ENCODE data around the gene DHX40.
"Not testable (repeated sequence)": the region's sequence is repeated elsewhere in the genome, so short reads cannot be mapped to it uniquely, and the experiment has no call there.

The DHX40 gene

DNA sequence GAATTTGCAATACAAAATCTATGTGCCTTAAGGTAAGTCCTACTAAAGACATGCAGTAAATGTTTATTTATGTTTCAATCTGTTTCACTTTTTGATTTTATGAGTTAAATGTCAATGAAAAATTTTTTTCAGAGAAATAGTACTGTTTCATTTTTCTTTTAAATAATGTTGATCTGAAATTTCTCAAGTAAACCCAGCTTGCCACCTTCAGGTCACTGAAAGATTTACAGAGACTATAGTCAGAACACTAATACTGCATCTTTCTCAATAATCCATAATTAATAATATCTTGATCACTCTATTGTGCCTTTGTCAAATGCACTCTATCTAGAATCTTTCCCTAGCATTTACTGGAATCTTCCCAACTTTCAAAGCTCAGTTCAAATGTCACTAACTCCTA is 6.5 kb upstream of the DHX40 start:
- Histone ChIP-seq H3K36me3 (ENCODE audit: low read length) (no peaks in the 10 kb centered on the region), H3K4me2 (ENCODE audit: low read depth, low read length, poor library complexity, severe bottlenecking) (no peak overlapping the region), H4K20me1 (ENCODE audit: low read depth, low read length) (no peaks in the 10 kb centered on the region), H3K4me3 (ENCODE audit: insufficient read depth, low read length, poor library complexity, severe bottlenecking) (no peak overlapping the region), H3K9me3 (ENCODE audit: insufficient read depth, low read length) (no peaks in the 10 kb centered on the region), H2AFZ (ENCODE audit: low read depth, low read length, severe bottlenecking) (no peak overlapping the region), H3K79me2 (ENCODE audit: insufficient read depth, low read length) (no peaks in the 10 kb centered on the region), H3K9me2 (replicated peaks; ENCODE audit: insufficient read depth, low read length) (no peaks in the 10 kb centered on the region), H3F3A (ENCODE audit: insufficient read depth) (no peaks in the 10 kb centered on the region), H3K9ac (ENCODE audit: low read length) (no peak overlapping the region), H3K27ac (ENCODE audit: low read depth, low read length) (no peak overlapping the region), H3K27me3 (ENCODE audit: low read length) (no peaks in the 10 kb centered on the region)
- no peak for TF ChIP-seq EZH2phosphoT487 (conservative IDR thresholded peaks at IDR 0.05; ENCODE audit: low read length)
- TF ChIP-seq, protein P1, sequence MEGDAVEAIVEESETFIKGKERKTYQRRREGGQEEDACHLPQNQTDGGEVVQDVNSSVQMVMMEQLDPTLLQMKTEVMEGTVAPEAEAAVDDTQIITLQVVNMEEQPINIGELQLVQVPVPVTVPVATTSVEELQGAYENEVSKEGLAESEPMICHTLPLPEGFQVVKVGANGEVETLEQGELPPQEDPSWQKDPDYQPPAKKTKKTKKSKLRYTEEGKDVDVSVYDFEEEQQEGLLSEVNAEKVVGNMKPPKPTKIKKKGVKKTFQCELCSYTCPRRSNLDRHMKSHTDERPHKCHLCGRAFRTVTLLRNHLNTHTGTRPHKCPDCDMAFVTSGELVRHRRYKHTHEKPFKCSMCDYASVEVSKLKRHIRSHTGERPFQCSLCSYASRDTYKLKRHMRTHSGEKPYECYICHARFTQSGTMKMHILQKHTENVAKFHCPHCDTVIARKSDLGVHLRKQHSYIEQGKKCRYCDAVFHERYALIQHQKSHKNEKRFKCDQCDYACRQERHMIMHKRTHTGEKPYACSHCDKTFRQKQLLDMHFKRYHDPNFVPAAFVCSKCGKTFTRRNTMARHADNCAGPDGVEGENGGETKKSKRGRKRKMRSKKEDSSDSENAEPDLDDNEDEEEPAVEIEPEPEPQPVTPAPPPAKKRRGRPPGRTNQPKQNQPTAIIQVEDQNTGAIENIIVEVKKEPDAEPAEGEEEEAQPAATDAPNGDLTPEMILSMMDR (IDR thresholded peaks at IDR 0.05; ENCODE audit: insufficient read depth, low read length, poor library complexity, severe bottlenecking) = no peak

DNA sequence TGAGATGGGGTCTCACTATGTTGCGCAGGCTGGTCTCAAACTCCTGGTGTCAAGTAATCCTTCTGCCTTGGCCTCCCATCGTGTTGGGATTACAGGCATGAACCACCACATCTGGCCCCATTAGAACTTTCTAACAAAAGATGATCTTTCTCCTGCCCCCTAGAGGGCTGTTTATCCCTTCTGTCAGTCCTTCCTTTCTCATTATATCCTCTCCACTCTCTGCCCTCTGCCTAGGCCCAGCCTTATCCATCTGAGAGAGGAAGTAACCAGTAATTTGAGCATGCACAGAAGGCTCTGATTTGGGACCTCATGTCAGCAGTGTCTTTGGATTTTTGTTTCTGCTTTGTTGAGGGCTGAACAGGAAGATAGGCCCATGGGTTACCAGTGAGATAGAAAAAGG is 4.4 kb upstream of the DHX40 start:
- Histone ChIP-seq H3K9me2 (replicated peaks; ENCODE audit: insufficient read depth, low read length) (no peaks in the 10 kb centered on the region), H3K9ac (ENCODE audit: low read length) (no peak overlapping the region), H3K79me2 (ENCODE audit: insufficient read depth, low read length) (peaks cover 5% of the 10 kb centered on the region; the same call in 1 of the 2 replicates), H3K27ac (ENCODE audit: low read depth, low read length) (no peak overlapping the region), H2AFZ (ENCODE audit: low read depth, low read length, severe bottlenecking) (no peak overlapping the region), H3K4me3 (ENCODE audit: insufficient read depth, low read length, poor library complexity, severe bottlenecking) (no peak overlapping the region), H3K27me3 (ENCODE audit: low read length) (no peaks in the 10 kb centered on the region), H3F3A (ENCODE audit: insufficient read depth) (peaks cover 1% of the 10 kb centered on the region; the same call in 1 of the 2 replicates), H3K36me3 (ENCODE audit: low read length) (no peaks in the 10 kb centered on the region), H3K4me2 (ENCODE audit: low read depth, low read length, poor library complexity, severe bottlenecking) (no peak overlapping the region), H3K9me3 (ENCODE audit: insufficient read depth, low read length) (no peaks in the 10 kb centered on the region), H4K20me1 (ENCODE audit: low read depth, low read length) (no peaks in the 10 kb centered on the region)
- TF ChIP-seq EZH2phosphoT487 (conservative IDR thresholded peaks at IDR 0.05; ENCODE audit: low read length) = no peak
- TF ChIP-seq, protein P1 (IDR thresholded peaks at IDR 0.05; ENCODE audit: insufficient read depth, low read length, poor library complexity, severe bottlenecking) = no peak

DNA sequence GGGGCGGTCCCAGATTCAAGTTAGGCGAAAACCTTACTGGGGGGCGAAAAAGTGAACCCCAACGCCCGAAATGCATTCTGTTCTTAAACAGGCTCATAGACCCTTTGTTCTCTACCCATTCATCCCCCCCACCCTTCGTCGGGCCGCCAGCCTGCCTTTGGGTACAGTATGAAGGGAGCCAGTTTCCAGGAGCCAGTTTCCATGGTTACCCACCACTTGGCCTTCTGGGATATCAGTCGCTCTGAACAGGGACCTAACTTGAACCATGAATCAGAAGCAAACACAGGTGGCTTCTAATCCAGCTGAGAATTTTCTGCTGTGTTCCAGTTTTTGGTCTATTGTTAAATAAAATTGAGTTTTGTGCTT is 532 bp downstream of the DHX40 start:
- Histone ChIP-seq H3K79me2 (ENCODE audit: insufficient read depth, low read length) (peaks cover 19% of the 10 kb centered on the region; the same call in 1 of the 2 replicates), H4K20me1 (ENCODE audit: low read depth, low read length) (no peaks in the 10 kb centered on the region), H2AFZ (ENCODE audit: low read depth, low read length, severe bottlenecking) (peak overlapping the region; percentile 99), H3K9me3 (ENCODE audit: insufficient read depth, low read length) (no peaks in the 10 kb centered on the region), H3K9ac (ENCODE audit: low read length) (peak overlapping the region; percentile 71), H3K9me2 (replicated peaks; ENCODE audit: insufficient read depth, low read length) (no peaks in the 10 kb centered on the region), H3F3A (ENCODE audit: insufficient read depth) (peaks cover 10% of the 10 kb centered on the region; the same call in 1 of the 2 replicates), H3K27ac (ENCODE audit: low read depth, low read length) (no peak overlapping the region), H3K27me3 (ENCODE audit: low read length) (no peaks in the 10 kb centered on the region), H3K36me3 (ENCODE audit: low read length) (no peaks in the 10 kb centered on the region), H3K4me3 (ENCODE audit: insufficient read depth, low read length, poor library complexity, severe bottlenecking) (peak overlapping the region; percentile 89), H3K4me2 (ENCODE audit: low read depth, low read length, poor library complexity, severe bottlenecking) (peak overlapping the region; percentile 84)
- TF ChIP-seq EZH2phosphoT487 (conservative IDR thresholded peaks at IDR 0.05; ENCODE audit: low read length) = no peak
- TF ChIP-seq, protein P1 (IDR thresholded peaks at IDR 0.05; ENCODE audit: insufficient read depth, low read length, poor library complexity, severe bottlenecking) = no peak

DNA sequence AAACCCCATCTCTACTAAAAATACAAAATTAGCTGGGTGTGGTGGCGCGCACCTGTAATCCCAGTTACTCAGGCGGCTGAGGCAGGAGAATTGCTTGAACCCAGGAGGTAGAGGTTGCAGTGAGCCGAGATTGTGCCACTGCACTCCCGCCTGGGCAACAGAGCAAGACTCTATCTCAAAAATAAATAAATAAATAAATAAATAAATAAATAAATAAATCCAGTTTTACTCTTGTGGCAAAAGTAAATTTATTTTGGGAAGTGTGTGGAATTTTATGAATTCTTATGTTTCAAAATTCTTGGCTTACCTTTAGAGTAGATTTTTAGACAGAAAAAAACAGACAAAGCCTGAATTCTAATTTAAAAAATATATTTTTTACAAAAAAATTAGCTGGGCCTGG is 3.7 kb downstream of the DHX40 start:
- not testable (repeated sequence) for H3K9me2 ChIP-seq (replicated peaks; ENCODE audit: insufficient read depth, low read length); H2AFZ ChIP-seq (ENCODE audit: low read depth, low read length, severe bottlenecking); H3K36me3 ChIP-seq (ENCODE audit: low read length); H3K4me2 ChIP-seq (ENCODE audit: low read depth, low read length, poor library complexity, severe bottlenecking); H3K9me3 ChIP-seq (ENCODE audit: insufficient read depth, low read length); H3K27ac ChIP-seq (ENCODE audit: low read depth, low read length); H3F3A ChIP-seq (ENCODE audit: insufficient read depth); H3K4me3 ChIP-seq (ENCODE audit: insufficient read depth, low read length, poor library complexity, severe bottlenecking); H4K20me1 ChIP-seq (ENCODE audit: low read depth, low read length); H3K27me3 ChIP-seq (ENCODE audit: low read length); H3K9ac ChIP-seq (ENCODE audit: low read length)
- H3K79me2 ChIP-seq (ENCODE audit: insufficient read depth, low read length) = peaks cover 19% of the 10 kb centered on the region; the same call in 1 of the 2 replicates

All from SU-DHL-6 (cell line).